Superior temporal gyrus (tissue), 1 donor: ENCODE measurements around the gene SSTR1.

Experiments
- DNase-seq: peaks from one replicate; pipeline ENCODE4 v3.0.0-alpha.2; 2016; ENCODE audit errors: extremely low spot score

SSTR1 gene

GRCh38 chr14:38202444-38203191 is 5.1 kb upstream of the SSTR1 start:
- DNase-seq = no peak

- no peak for DNase-seq
Observed at GRCh38 chr14:38203929-38204718, 3.6 kb upstream of the SSTR1 start.

- no peak for DNase-seq
Observed at GRCh38 chr14:38204719-38205115, 3.0 kb upstream of the SSTR1 start.

- DNase-seq = no peak
Observed at GRCh38 chr14:38205119-38205813, 2.4 kb upstream of the SSTR1 start.

GRCh38 chr14:38205949-38206665 is 1.6 kb upstream of the SSTR1 start:
- no peak for DNase-seq

- no peak for DNase-seq
Observed at GRCh38 chr14:38206689-38207376, 871 bp upstream of the SSTR1 start.

GRCh38 chr14:38207377-38207735 is 348 bp upstream of the SSTR1 start:
- no peak for DNase-seq

- no peak for DNase-seq
Observed at GRCh38 chr14:38208618-38209562, 1.2 kb downstream of the SSTR1 start.

GRCh38 chr14:38209572-38210557 is 2.2 kb downstream of the SSTR1 start:
- DNase-seq = no peak

GRCh38 chr14:38210587-38211216 is 3.0 kb downstream of the SSTR1 start:
- no peak for DNase-seq

- no peak for DNase-seq
Observed at GRCh38 chr14:38211255-38211735, 3.6 kb downstream of the SSTR1 start.

- DNase-seq = no peak
Observed at GRCh38 chr14:38212111-38212510, 4.4 kb downstream of the SSTR1 start.

- DNase-seq = no peak
Observed at GRCh38 chr14:38213001-38213400, 5.3 kb downstream of the SSTR1 start.

- no peak for DNase-seq
Observed at GRCh38 chr14:38217553-38217952, 9.8 kb downstream of the SSTR1 start.

GRCh38 chr14:38221077-38221476 is 13.4 kb downstream of the SSTR1 start:
- no peak for DNase-seq

- no peak for DNase-seq
Observed at GRCh38 chr14:38224338-38224737, 16.6 kb downstream of the SSTR1 start.

- no peak for DNase-seq
Observed at GRCh38 chr14:38225946-38226345, 18.2 kb downstream of the SSTR1 start.

- no peak for DNase-seq
Observed at GRCh38 chr14:38226366-38226765, 18.7 kb downstream of the SSTR1 start.
